WTC11 (cell line): ENCODE measurements around the gene CLSTN2. TPM values are rescaled to one million over a fixed set of nuclear protein-coding genes. Genes with fewer than 3 reads are reported as not detected.

ENCODE experiments used
- ATAC-seq: fragments of 200-7000 bp; cut with Tn5 transposase; 2 replicates; pipeline ENCODE4 v1.10.0; 2021; ENCODE audit warnings: mild to moderate bottlenecking, moderate library complexity
- CTCF ChIA-PET: fragments of 300-600 bp; sonication (Branson Sonifier 250); formaldehyde crosslinking; loops from one replicate; lab custom pipeline; 2021; ENCODE audit warnings: antibody characterized with exemption; lab: Charles Lee
- POLR2A ChIA-PET: fragments of 350-600 bp; sonication (Branson Sonifier 250); formaldehyde crosslinking; loops from one replicate; lab custom pipeline; 2021; ENCODE audit warnings: antibody characterized with exemption; lab: Charles Lee
- DNase-seq: peaks from one replicate; pipeline ENCODE4 v3.0.0; 2021; ENCODE audit warnings: low spot score
- H3K27ac Mint-ChIP-seq: 2 replicates; pipeline ENCODE4 v1.8.0; 2021; ENCODE audit warnings: mixed read lengths
- H3K27me3 Mint-ChIP-seq: 2 replicates; pipeline ENCODE4 v1.8.0; 2021; ENCODE audit warnings: low read depth, mild to moderate bottlenecking, moderate library complexity, mixed read lengths
- H3K36me3 Mint-ChIP-seq: 2 replicates; pipeline ENCODE4 v1.8.0; 2021; ENCODE audit warnings: mixed read lengths
- H3K4me1 Mint-ChIP-seq: 2 replicates; pipeline ENCODE4 v1.8.0; 2022; ENCODE audit warnings: mixed read lengths
- H3K4me3 Mint-ChIP-seq: 2 replicates; pipeline ENCODE4 v1.8.0; 2021; ENCODE audit warnings: mild to moderate bottlenecking, moderate library complexity, mixed read lengths
- H3K9me3 Mint-ChIP-seq: 2 replicates; pipeline ENCODE4 v1.8.0; 2021; ENCODE audit warnings: mixed read lengths
- AR ChIP-seq: fragments of 250-450 bp; sonication (Bioruptor Pico); IDR thresholded peaks from 2 replicates; pipeline ENCODE4 v1.9.0; 2021; ENCODE audit warnings: mild to moderate bottlenecking
- ARID4B ChIP-seq: sonication (generic); formaldehyde crosslinking; IDR thresholded peaks from 2 replicates; pipeline ENCODE4 v1.8.0; 2023; ENCODE audit warnings: missing genetic modification reagents, mild to moderate bottlenecking, borderline replicate concordance
- CBFB ChIP-seq: sonication (generic); formaldehyde crosslinking; IDR thresholded peaks from 2 replicates; pipeline ENCODE4 v1.8.1; 2022; ENCODE audit warnings: mild to moderate bottlenecking, low read depth, missing genetic modification reagents
- CREB1 ChIP-seq: sonication (generic); formaldehyde crosslinking; IDR thresholded peaks from 2 replicates; pipeline ENCODE4 v1.8.0; 2023; ENCODE audit warnings: mild to moderate bottlenecking, missing genetic modification reagents
- ERG ChIP-seq: fragments of 250-450 bp; sonication (Bioruptor Pico); IDR thresholded peaks from 2 replicates; pipeline ENCODE4 v1.8.0; 2021; ENCODE audit warnings: mild to moderate bottlenecking
- JUN ChIP-seq: sonication (generic); formaldehyde crosslinking; IDR thresholded peaks from 2 replicates; pipeline ENCODE4 v1.8.0; 2023; ENCODE audit warnings: mild to moderate bottlenecking, missing genetic modification reagents
- KAT7 ChIP-seq: sonication (generic); formaldehyde crosslinking; IDR thresholded peaks from 2 replicates; pipeline ENCODE4 v1.8.1; 2023; ENCODE audit warnings: missing genetic modification reagents, mild to moderate bottlenecking, borderline replicate concordance
- NFATC4 ChIP-seq: fragments of 250-450 bp; sonication (Bioruptor Pico); IDR thresholded peaks from 2 replicates; pipeline ENCODE4 v1.9.0; 2021; ENCODE audit warnings: mild to moderate bottlenecking
- NFYB ChIP-seq: sonication (generic); formaldehyde crosslinking; conservative IDR thresholded peaks from 2 replicates; pipeline ENCODE4 v1.8.0; 2022; ENCODE audit warnings: low read depth, missing genetic modification reagents
- NR3C1 ChIP-seq: sonication (generic); formaldehyde crosslinking; conservative IDR thresholded peaks from 2 replicates; pipeline ENCODE4 v1.8.1; 2023; ENCODE audit warnings: low read depth, mild to moderate bottlenecking, missing genetic modification reagents
- RELA ChIP-seq: sonication (generic); formaldehyde crosslinking; IDR thresholded peaks from 2 replicates; pipeline ENCODE4 v1.8.1; 2022; ENCODE audit warnings: missing genetic modification reagents, mild to moderate bottlenecking, borderline replicate concordance
- SMAD3 ChIP-seq: sonication (generic); formaldehyde crosslinking; IDR thresholded peaks from 2 replicates; pipeline ENCODE4 v1.8.0; 2022; ENCODE audit warnings: missing genetic modification reagents, mild to moderate bottlenecking, borderline replicate concordance
- SOX15 ChIP-seq: fragments of 250-450 bp; sonication (Bioruptor Pico); IDR thresholded peaks from 2 replicates; pipeline ENCODE4 v1.9.0; 2021; ENCODE audit warnings: mild to moderate bottlenecking
- ZMAT4 ChIP-seq: fragments of 250-450 bp; sonication (Bioruptor Pico); IDR thresholded peaks from 2 replicates; pipeline ENCODE4 v1.9.0; 2021; ENCODE audit warnings: mild to moderate bottlenecking
- ZNF396 ChIP-seq: fragments of 250-450 bp; sonication (Bioruptor Pico); IDR thresholded peaks from 2 replicates; pipeline ENCODE4 v1.8.0; 2021; ENCODE audit warnings: mild to moderate bottlenecking, moderate library complexity, borderline replicate concordance
- total RNA-seq: library from RNA; stranded (reverse); gene quantifications from 3 replicates; pipeline ENCODE4 v1.2.3, GENCODE V29; 2021
- TF ChIP-seq, protein P1 (sequence below): sonication (generic); formaldehyde crosslinking; IDR thresholded peaks from 2 replicates; pipeline ENCODE4 v1.8.0; 2023; ENCODE audit warnings: missing genetic modification reagents
- TF ChIP-seq, protein P2 (sequence below): sonication (generic); formaldehyde crosslinking; IDR thresholded peaks from 2 replicates; pipeline ENCODE4 v1.8.0; 2022; ENCODE audit warnings: mild to moderate bottlenecking, missing genetic modification reagents
- TF ChIP-seq, protein P3 (sequence below): sonication (generic); formaldehyde crosslinking; IDR thresholded peaks from 2 replicates; pipeline ENCODE4 v1.8.0; 2022; ENCODE audit warnings: mild to moderate bottlenecking, missing genetic modification reagents
- TF ChIP-seq, protein P4 (sequence below): fragments of 250-450 bp; sonication (Bioruptor Pico); IDR thresholded peaks from 2 replicates; pipeline ENCODE4 v1.9.0; 2021; ENCODE audit warnings: moderate library complexity, mild to moderate bottlenecking, inconsistent platforms, borderline replicate concordance
- TF ChIP-seq, protein P5 (sequence below): sonication (generic); formaldehyde crosslinking; IDR thresholded peaks from 2 replicates; pipeline ENCODE4 v1.8.0; 2022; ENCODE audit warnings: missing genetic modification reagents

Gene CLSTN2
- total RNA-seq, 1 experiment from 2014 or later = 0.35 TPM

DNA sequence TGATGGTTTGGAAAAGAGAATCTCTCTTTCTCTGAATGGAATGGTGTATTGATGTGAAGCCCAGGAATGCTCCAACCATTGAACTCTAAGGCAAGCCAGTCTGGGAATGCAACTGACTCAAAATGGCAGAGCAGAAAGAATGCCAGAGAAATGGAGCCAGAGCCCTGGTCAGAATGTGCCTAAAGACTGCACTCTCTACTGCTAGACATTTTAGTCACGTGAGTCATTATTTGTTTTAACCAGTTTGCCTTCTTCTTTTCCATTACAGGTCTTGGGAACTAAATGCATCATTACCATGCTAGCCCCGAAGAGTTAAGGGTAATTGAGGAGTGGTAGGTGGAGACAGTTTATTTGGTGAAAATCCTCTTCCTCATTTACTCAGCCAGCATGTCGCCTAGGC lies 675.6 kb downstream of the CLSTN2 start:
- DNase-seq (no peak), ATAC-seq (no peak)
- no peak overlapping the region for H3K4me3 Mint-ChIP-seq
- CTCF ChIA-PET = no interaction called here
- TF ChIP-seq NR3C1 (CRISPR knock-in tag) = no peak
- TF ChIP-seq, protein P1, sequence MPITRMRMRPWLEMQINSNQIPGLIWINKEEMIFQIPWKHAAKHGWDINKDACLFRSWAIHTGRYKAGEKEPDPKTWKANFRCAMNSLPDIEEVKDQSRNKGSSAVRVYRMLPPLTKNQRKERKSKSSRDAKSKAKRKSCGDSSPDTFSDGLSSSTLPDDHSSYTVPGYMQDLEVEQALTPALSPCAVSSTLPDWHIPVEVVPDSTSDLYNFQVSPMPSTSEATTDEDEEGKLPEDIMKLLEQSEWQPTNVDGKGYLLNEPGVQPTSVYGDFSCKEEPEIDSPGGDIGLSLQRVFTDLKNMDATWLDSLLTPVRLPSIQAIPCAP (CRISPR knock-in tag) = no peak
- TF ChIP-seq ZMAT4 (CRISPR knock-in tag) = no peak
- no peak for TF ChIP-seq RELA (CRISPR knock-in tag)
- no peak for TF ChIP-seq NFATC4 (CRISPR knock-in tag)
- no peak for TF ChIP-seq SMAD3
- no peak for TF ChIP-seq ERG (CRISPR knock-in tag)
- no peak for TF ChIP-seq CREB1 (CRISPR knock-in tag)
- TF ChIP-seq, protein P2, sequence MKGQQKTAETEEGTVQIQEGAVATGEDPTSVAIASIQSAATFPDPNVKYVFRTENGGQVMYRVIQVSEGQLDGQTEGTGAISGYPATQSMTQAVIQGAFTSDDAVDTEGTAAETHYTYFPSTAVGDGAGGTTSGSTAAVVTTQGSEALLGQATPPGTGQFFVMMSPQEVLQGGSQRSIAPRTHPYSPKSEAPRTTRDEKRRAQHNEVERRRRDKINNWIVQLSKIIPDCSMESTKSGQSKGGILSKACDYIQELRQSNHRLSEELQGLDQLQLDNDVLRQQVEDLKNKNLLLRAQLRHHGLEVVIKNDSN = no peak
- TF ChIP-seq, protein P3, sequence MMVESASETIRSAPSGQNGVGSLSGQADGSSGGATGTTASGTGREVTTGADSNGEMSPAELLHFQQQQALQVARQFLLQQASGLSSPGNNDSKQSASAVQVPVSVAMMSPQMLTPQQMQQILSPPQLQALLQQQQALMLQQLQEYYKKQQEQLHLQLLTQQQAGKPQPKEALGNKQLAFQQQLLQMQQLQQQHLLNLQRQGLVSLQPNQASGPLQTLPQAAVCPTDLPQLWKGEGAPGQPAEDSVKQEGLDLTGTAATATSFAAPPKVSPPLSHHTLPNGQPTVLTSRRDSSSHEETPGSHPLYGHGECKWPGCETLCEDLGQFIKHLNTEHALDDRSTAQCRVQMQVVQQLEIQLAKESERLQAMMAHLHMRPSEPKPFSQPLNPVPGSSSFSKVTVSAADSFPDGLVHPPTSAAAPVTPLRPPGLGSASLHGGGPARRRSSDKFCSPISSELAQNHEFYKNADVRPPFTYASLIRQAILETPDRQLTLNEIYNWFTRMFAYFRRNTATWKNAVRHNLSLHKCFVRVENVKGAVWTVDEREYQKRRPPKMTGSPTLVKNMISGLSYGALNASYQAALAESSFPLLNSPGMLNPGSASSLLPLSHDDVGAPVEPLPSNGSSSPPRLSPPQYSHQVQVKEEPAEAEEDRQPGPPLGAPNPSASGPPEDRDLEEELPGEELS (CRISPR knock-in tag) = no peak
- TF ChIP-seq KAT7 = no peak
- no peak for TF ChIP-seq ZNF396 (CRISPR knock-in tag)
- no peak for TF ChIP-seq SOX15 (CRISPR knock-in tag)
- TF ChIP-seq NFYB (CRISPR knock-in tag) = no peak
- TF ChIP-seq, protein P4, sequence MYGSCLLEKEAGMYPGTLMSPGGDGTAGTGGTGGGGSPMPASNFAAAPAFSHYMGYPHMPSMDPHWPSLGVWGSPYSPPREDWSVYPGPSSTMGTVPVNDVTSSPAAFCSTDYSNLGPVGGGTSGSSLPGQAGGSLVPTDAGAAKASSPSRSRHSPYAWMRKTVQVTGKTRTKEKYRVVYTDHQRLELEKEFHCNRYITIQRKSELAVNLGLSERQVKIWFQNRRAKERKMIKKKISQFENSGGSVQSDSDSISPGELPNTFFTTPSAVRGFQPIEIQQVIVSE (CRISPR knock-in tag) = no peak
- TF ChIP-seq JUN (CRISPR knock-in tag) = no peak
- TF ChIP-seq ARID4B = no peak
- TF ChIP-seq AR (CRISPR knock-in tag) = no peak
- TF ChIP-seq, protein P5, sequence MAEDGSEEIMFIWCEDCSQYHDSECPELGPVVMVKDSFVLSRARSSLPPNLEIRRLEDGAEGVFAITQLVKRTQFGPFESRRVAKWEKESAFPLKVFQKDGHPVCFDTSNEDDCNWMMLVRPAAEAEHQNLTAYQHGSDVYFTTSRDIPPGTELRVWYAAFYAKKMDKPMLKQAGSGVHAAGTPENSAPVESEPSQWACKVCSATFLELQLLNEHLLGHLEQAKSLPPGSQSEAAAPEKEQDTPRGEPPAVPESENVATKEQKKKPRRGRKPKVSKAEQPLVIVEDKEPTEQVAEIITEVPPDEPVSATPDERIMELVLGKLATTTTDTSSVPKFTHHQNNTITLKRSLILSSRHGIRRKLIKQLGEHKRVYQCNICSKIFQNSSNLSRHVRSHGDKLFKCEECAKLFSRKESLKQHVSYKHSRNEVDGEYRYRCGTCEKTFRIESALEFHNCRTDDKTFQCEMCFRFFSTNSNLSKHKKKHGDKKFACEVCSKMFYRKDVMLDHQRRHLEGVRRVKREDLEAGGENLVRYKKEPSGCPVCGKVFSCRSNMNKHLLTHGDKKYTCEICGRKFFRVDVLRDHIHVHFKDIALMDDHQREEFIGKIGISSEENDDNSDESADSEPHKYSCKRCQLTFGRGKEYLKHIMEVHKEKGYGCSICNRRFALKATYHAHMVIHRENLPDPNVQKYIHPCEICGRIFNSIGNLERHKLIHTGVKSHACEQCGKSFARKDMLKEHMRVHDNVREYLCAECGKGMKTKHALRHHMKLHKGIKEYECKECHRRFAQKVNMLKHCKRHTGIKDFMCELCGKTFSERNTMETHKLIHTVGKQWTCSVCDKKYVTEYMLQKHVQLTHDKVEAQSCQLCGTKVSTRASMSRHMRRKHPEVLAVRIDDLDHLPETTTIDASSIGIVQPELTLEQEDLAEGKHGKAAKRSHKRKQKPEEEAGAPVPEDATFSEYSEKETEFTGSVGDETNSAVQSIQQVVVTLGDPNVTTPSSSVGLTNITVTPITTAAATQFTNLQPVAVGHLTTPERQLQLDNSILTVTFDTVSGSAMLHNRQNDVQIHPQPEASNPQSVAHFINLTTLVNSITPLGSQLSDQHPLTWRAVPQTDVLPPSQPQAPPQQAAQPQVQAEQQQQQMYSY (CRISPR knock-in tag) = no peak
- no peak for TF ChIP-seq CBFB (CRISPR knock-in tag)
- 0 out of 2 replicates have a peak, but pooled peaks cover 6% of the 10 kb centered on the region for H3K9me3 Mint-ChIP-seq
- H3K27me3 Mint-ChIP-seq = no peaks in the 10 kb centered on the region
- H3K36me3 Mint-ChIP-seq = no peaks in the 10 kb centered on the region
- POLR2A ChIA-PET = no interaction called here
- no peaks in the 10 kb centered on the region for H3K4me1 Mint-ChIP-seq
- no peak overlapping the region for H3K27ac Mint-ChIP-seq
